OCI-LY7 (cell line): ENCODE data around the gene EIF3A. TPM values are rescaled to one million over a fixed set of nuclear protein-coding genes. Genes with fewer than 3 reads are reported as not detected.

Experiments used
- BruUV-seq: library from RNA; stranded (reverse); fragments of 400-500 nt; replicated peaks from 2 replicates; lab custom pipeline; 2021; lab: Mats Ljungman, UMichigan
- CTCF ChIA-PET: fragments of 300-600 bp; sonication (Branson Sonifier 250); formaldehyde crosslinking; loops from one replicate; lab custom pipeline; 2022; ENCODE audit warnings: antibody characterized with exemption; ENCODE audit not compliant: unreplicated experiment; lab: Charles Lee
- POLR2A ChIA-PET: fragments of 300-600 bp; sonication (Branson Sonifier 250); formaldehyde crosslinking; loops from one replicate; lab custom pipeline; 2022; ENCODE audit warnings: antibody characterized with exemption; lab: Charles Lee
- DNase-seq: peaks from one replicate; pipeline ENCODE4 v3.0.0-alpha.2; 2015; ENCODE audit warnings: low spot score
- H2AFZ ChIP-seq: fragments of 200-600 bp; sonication (generic), shearing (Covaris generic); 2 replicates; pipeline ENCODE4 v1.6.1; 2014; ENCODE audit warnings: mild to moderate bottlenecking, antibody characterized with exemption, low read length, moderate library complexity
- H3K27ac ChIP-seq: fragments of 200-600 bp; sonication (generic); 2 replicates; pipeline ENCODE4 v1.5.1; 2014; ENCODE audit warnings: mixed run types, low read depth, mild to moderate bottlenecking, moderate library complexity, low read length, inconsistent platforms; ENCODE audit not compliant: poor library complexity, severe bottlenecking
- H3K36me3 ChIP-seq: fragments of 200-600 bp; sonication (generic); 2 replicates; pipeline ENCODE4 v1.6.1; 2014; ENCODE audit warnings: mild to moderate bottlenecking, antibody characterized with exemption, low read length, moderate library complexity, mixed read lengths; ENCODE audit not compliant: insufficient read depth
- H3K4me1 ChIP-seq: fragments of 200-600 bp; sonication (generic); 2 replicates; pipeline ENCODE4 v1.5.1; 2014; ENCODE audit warnings: mild to moderate bottlenecking, low read length; ENCODE audit not compliant: insufficient read depth, poor library complexity, severe bottlenecking
- H3K4me2 ChIP-seq: fragments of 200-600 bp; sonication (generic); 2 replicates; pipeline ENCODE4 v1.6.1; 2014; ENCODE audit warnings: mild to moderate bottlenecking, low read length
- H3K4me3 ChIP-seq: fragments of 200-600 bp; sonication (generic); 2 replicates; pipeline ENCODE4 v1.5.1; 2014; ENCODE audit warnings: mild to moderate bottlenecking, low read depth, low read length; ENCODE audit not compliant: poor library complexity, severe bottlenecking
- H3K79me2 ChIP-seq: fragments of 200-600 bp; sonication (generic); 2 replicates; pipeline ENCODE4 v1.6.1; 2016; ENCODE audit warnings: low read depth, mild to moderate bottlenecking, low read length, moderate library complexity, mixed read lengths; ENCODE audit not compliant: insufficient read depth
- H3K9me2 ChIP-seq: fragments of 200-600 bp; sonication (generic); 2 replicates; pipeline ENCODE4 v1.6.1; 2016; ENCODE audit warnings: mild to moderate bottlenecking, low read length, mixed read lengths; ENCODE audit not compliant: insufficient read depth
- H3K9me3 ChIP-seq: fragments of 200-600 bp; sonication (generic); 2 replicates; pipeline ENCODE4 v1.6.1; 2014; ENCODE audit warnings: mild to moderate bottlenecking, mixed run types, low read length, mixed read lengths
- H4K20me1 ChIP-seq: fragments of 200-600 bp; sonication (generic); 2 replicates; pipeline ENCODE4 v1.6.1; 2014; ENCODE audit warnings: mild to moderate bottlenecking, antibody characterized with exemption, low read length, moderate library complexity, mixed read lengths; ENCODE audit not compliant: insufficient read depth
- CTCF ChIP-seq: fragments of 200-600 bp; sonication (generic); conservative IDR thresholded peaks from 2 replicates; pipeline ENCODE4 v1.5.1; 2014; ENCODE audit warnings: mild to moderate bottlenecking, antibody characterized with exemption, low read length, moderate library complexity, mixed read lengths
- EZH2phosphoT487 ChIP-seq: fragments of 200-600 bp; sonication (generic); IDR thresholded peaks from 2 replicates; pipeline ENCODE4 v1.6.1; 2018; ENCODE audit warnings: low read depth, borderline replicate concordance, mild to moderate bottlenecking, mixed run types, antibody characterized with exemption, low read length, moderate library complexity, mixed read lengths
- intact Hi-C: fragments of 100-400 bp; cut with micrococcal nuclease; formaldehyde crosslinking; loops from one replicate; pipeline ENCODE4 v1.10.0; 2022; ENCODE audit not compliant: unreplicated experiment
- total RNA-seq, 2 experiments: library from RNA; depleted of rRNA in 1 of 2; stranded (reverse); fragments of >200 nt in 1 of 2; shearing (Covaris generic) in 1 of 2; gene quantifications; 2 replicates each; pipeline ENCODE4 v1.2.3, GENCODE V29; 2014 to 2022

Gene EIF3A
- total RNA-seq, 2 experiments from 2014 or later, result 83.0 to 171 TPM

- ChIA-PET POLR2A (no interaction called here), CTCF (no interaction called here)
- no TSS peak for BruUV-seq
- Histone ChIP-seq H4K20me1 (peaks cover 7% of the 10 kb centered on the region; the same call in 1 of the 2 replicates), H3K27ac (no peak overlapping the region), H3K36me3 (peaks cover 7% of the 10 kb centered on the region; the same call in 1 of the 2 replicates), H3K79me2 (no peaks in the 10 kb centered on the region), H3K4me3 (no peak overlapping the region), H2AFZ (no peak overlapping the region), H3K4me2 (no peak overlapping the region), H3K9me2 (no peaks in the 10 kb centered on the region), H3K4me1 (peaks cover 19% of the 10 kb centered on the region), H3K9me3 (no peaks in the 10 kb centered on the region)
- DNase-seq, result no peak
- TF ChIP-seq CTCF (no peak), EZH2phosphoT487 (no peak)
- intact Hi-C loops, result loop anchor here (5.0 kb wide), 1 partner anchor 269 kb away; no protein-coding TSS in a partner anchor
Observed at GRCh38 chr10:119026301-119027110, 54.1 kb downstream of the EIF3A start.

- POLR2A ChIA-PET, result no interaction called here
- no peak for DNase-seq
- Histone ChIP-seq H3K9me3 (no peaks in the 10 kb centered on the region), H3K4me2 (no peak overlapping the region), H3K4me1 (peaks cover 12% of the 10 kb centered on the region), H3K79me2 (no peaks in the 10 kb centered on the region), H3K27ac (no peak overlapping the region), H3K36me3 (no peaks in the 10 kb centered on the region), H3K4me3 (no peak overlapping the region), H4K20me1 (no peaks in the 10 kb centered on the region), H3K9me2 (no peaks in the 10 kb centered on the region), H2AFZ (no peak overlapping the region)
- CTCF ChIA-PET, result no interaction called here
- intact Hi-C loops, result loop anchor here (5.0 kb wide), 1 partner anchor 268 kb away; no protein-coding TSS in a partner anchor
- no peak for TF ChIP-seq EZH2phosphoT487
- TF ChIP-seq CTCF, result no peak
- no TSS peak for BruUV-seq
Observed at GRCh38 chr10:119025776-119026175, 54.8 kb downstream of the EIF3A start.

- Histone ChIP-seq H3K36me3 (no peaks in the 10 kb centered on the region), H3K4me2 (no peak overlapping the region), H2AFZ (no peak overlapping the region), H4K20me1 (no peaks in the 10 kb centered on the region), H3K79me2 (no peaks in the 10 kb centered on the region), H3K4me3 (no peak overlapping the region), H3K9me3 (no peaks in the 10 kb centered on the region), H3K27ac (no peak overlapping the region), H3K4me1 (peaks cover 7% of the 10 kb centered on the region), H3K9me2 (no peaks in the 10 kb centered on the region)
- no TSS peak for BruUV-seq
- DNase-seq, result no peak
- ChIA-PET POLR2A (no interaction called here), CTCF (no interaction called here)
- TF ChIP-seq EZH2phosphoT487, result no peak
- no peak for TF ChIP-seq CTCF
- intact Hi-C loops, result loop anchor here (5.0 kb wide), 1 partner anchor 268 kb away; no protein-coding TSS in a partner anchor
Observed at GRCh38 chr10:119025336-119025735, 55.3 kb downstream of the EIF3A start.
